Measurements from ENCODE around the gene ATP13A4.

ATP13A4 gene

GRCh38 chr3:193573403-193574191 lies 18.9 kb upstream of the ATP13A4 start:
- TF ChIP-seq, protein P1, sequence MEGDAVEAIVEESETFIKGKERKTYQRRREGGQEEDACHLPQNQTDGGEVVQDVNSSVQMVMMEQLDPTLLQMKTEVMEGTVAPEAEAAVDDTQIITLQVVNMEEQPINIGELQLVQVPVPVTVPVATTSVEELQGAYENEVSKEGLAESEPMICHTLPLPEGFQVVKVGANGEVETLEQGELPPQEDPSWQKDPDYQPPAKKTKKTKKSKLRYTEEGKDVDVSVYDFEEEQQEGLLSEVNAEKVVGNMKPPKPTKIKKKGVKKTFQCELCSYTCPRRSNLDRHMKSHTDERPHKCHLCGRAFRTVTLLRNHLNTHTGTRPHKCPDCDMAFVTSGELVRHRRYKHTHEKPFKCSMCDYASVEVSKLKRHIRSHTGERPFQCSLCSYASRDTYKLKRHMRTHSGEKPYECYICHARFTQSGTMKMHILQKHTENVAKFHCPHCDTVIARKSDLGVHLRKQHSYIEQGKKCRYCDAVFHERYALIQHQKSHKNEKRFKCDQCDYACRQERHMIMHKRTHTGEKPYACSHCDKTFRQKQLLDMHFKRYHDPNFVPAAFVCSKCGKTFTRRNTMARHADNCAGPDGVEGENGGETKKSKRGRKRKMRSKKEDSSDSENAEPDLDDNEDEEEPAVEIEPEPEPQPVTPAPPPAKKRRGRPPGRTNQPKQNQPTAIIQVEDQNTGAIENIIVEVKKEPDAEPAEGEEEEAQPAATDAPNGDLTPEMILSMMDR (IDR thresholded peaks at IDR 0.05): no peak

DNA sequence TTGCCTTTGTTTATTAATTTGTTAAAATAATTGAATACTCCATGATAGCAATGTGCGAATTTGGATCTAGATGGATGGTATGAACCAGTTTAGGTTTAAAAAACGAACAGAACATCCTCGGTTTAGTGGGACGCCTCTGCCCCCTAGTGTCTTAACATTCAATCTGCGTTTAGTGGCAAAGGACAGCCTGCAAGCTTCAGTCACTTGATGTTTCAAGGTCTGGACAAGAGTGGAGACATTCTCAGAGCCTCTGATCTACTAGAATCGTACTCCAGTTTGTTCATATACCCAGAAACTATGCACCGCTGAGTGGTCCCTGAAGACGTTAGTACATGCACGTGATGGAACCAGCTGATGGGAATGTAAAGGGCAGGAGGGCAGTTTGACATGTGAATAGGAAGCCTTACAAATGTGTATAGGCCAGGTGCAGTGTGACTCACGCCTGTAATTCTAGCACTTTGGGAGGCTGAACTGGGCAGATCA lies 17.8 kb upstream of the ATP13A4 start:
- TF ChIP-seq, protein P1 (IDR thresholded peaks at IDR 0.05): peak; percentile 82

- TF ChIP-seq, protein P1 (IDR thresholded peaks at IDR 0.05): no peak
Measured at GRCh38 chr3:193569119-193569518, 14.4 kb upstream of the ATP13A4 start.

DNA sequence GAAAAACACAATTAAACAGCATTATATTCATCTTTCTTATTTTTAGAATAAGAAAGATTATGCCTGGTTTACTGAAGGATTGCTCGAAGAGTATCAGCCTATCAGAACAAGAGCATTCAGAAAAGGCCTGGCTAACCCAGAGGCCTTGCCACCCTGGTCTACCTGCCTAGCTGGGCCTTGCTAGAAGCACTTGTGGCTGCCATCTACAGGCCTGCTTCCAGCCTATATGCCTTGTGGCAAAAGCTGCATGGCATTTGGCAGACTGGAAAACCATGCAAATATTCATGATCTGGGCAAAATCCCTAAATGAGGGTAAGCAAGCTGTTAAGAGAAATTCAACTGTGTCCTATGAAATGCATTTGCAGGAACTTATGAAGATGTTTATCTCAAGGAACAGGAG lies 9.3 kb upstream of the ATP13A4 start:
- TF ChIP-seq, protein P1 (IDR thresholded peaks at IDR 0.05): peak; percentile 57

GRCh38 chr3:193563426-193563825 lies 8.7 kb upstream of the ATP13A4 start:
- TF ChIP-seq, protein P1 (IDR thresholded peaks at IDR 0.05): no peak

DNA sequence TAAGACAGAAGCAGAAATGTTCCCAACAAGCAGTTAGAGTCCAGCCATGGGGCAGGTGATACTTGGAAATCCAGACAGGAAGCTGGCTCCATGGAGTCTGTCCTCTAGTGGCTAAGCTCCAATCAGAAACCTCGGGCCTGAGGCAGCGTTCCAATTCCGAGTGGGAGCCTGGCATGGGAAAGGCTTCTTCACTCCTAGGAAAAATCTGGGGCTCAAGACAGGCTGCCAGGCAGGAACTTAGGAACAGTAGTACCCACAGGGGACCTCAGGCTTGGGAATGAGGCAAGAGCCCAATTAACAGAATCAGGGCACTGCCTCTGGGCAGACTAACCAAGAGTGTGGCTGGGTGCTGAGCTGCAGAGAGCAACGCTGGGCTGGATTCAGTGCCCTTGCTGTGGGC lies 6.2 kb upstream of the ATP13A4 start:
- TF ChIP-seq, protein P1 (IDR thresholded peaks at IDR 0.05): no peak

DNA sequence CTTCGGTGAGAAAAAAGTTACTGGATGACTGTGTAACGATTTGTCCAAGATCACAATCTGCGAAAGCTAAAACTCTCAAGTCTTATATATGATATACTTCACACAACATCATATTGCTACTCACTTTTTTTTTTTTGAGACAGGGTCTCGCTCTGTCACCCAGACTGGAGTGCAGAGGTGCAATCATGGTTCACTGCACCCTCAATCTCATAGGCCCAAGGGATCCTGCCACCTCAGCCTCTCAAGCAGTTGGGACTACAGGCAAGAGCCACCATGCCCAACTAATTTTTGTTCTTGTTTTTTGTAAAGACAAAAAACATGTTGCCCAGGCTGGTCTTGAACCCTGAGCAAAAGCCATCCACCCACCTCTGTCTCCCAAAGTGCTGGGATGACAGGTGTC lies 5.4 kb upstream of the ATP13A4 start:
- TF ChIP-seq, protein P1 (IDR thresholded peaks at IDR 0.05): no peak

Data from LNCAP (cell line).